Hematopoietic multipotent progenitor cell treated with erythropoietin and hydrocortisone succinate and interleukin-3 and kit ligand, for 15 days (in vitro differentiated cells): ENCODE results near the gene LRMDA.
"Not testable (repeated sequence)": the region's sequence is repeated elsewhere in the genome, so short reads cannot be mapped to it uniquely, and the experiment has no call there.

ENCODE experiments used
- DNase-seq: peaks from one replicate; pipeline ENCODE4 v3.0.0-alpha.2; 2015; ENCODE audit warnings: low spot score

Gene LRMDA

GRCh38 chr10:75613685-75614504 is 182.5 kb downstream of the LRMDA start:
- DNase-seq, result no peak

- no peak for DNase-seq
Measured at GRCh38 chr10:75616076-75616475, 184.7 kb downstream of the LRMDA start.

DNA sequence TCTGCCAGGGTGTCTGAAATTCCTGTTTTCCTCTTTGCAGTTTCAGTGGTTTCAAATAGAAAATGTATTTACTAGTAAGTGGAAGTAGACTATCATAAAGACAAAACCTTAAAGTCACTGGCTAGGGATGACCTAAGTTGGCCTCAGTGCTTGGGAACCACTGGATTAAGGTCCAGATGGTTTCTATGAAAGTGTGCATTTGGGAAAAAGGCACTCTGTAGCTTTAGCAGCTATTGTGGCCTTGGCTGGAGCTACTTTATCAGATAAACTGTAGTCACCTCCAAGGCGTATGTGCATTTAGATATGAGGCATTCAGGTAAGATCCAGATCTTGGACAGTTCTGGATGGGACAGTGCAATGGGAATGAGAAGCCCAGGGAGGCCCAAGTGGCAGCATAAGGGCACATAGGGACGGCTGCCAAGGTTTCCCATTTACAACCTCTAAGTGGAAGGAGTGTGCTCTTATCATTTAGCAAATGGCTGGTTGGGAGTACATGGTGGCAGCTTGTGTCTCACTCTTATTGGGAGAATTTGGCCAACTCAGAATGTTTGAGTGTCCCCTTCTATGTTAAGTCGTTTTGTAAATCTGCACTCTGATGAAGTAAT is 185.6 kb downstream of the LRMDA start:
- DNase-seq, result no peak

- DNase-seq, result no peak
Measured at GRCh38 chr10:75617485-75618155, 186.2 kb downstream of the LRMDA start.

- DNase-seq, result no peak
Measured at GRCh38 chr10:75619635-75620034, 188.2 kb downstream of the LRMDA start.

DNA sequence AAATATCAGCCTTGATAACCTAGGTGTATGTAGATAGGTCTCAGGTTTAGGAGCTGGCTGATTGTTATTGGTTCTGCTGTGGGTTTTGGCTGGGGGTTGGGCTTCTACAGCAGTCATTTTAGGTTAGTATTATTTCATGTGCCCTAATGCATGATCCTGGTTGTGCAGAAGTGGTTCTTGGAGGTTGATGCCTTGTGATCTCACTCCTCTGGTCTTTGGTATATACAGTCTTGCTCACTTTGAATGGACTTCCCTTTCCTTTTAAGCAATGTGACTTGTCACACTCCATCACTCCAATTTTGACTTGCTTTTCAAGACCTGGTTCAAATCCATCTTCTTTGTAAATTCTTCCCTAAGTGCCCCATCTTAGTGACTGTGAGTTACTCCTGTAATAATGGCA is 188.9 kb downstream of the LRMDA start:
- DNase-seq, result no peak

DNA sequence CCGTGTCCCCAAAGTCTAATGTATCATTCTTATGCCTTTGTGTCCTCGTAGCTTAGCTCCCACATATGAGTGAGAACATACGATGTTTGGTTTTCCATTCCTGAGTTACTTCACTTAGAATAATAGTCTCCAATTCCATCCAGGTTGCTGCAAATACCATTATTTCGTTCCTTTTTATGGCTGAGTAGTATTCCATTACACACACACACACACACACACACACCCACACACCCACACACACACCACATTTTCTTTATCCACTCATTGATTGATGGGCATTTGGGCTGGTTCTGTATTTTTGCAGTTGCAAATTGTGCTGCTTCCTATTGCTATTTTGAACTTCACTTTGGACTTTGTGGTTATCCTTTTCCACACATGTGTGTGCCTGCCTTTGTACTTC is 189.6 kb downstream of the LRMDA start:
- DNase-seq, result not testable (repeated sequence)

GRCh38 chr10:75622503-75622902 is 191.1 kb downstream of the LRMDA start:
- no peak for DNase-seq

DNA sequence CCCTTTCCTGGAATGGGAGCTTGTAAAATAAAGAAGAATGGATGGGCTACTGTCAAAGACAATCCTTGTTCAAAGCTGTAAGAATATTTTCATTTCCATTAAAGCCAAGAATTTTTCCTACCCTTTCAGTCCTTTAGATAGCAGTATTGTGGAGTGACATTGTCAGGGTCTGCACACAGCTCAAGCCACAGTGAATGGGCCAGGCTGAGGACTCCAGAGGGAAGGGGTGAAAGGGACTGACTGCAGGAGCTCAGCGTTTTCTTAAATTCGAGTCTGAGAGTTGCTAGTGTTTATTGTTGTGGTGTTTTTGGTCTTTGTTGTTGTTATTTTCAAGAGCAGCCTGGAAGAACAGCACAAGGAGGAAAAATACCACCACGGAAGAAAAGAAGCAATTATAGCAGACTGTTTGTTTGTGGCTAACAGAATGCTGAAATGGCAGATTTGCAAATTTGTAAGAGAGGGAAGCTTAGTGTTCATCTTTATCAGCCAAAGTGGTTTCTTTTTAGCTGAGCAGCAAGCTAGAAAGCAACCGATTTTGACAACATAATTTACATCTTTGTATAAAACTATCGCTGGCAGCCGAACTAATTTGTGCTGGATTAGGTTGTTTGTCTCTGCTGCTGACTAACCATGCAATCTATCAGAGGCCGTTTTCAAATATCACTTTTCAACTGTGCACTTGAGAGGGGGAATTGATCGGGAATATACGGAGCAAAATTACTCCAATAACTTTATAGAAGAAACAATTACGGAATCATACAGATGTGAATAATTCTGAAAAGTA is 192.1 kb downstream of the LRMDA start:
- DNase-seq, result no peak

GRCh38 chr10:75624638-75625037 is 193.2 kb downstream of the LRMDA start:
- no peak for DNase-seq

DNA sequence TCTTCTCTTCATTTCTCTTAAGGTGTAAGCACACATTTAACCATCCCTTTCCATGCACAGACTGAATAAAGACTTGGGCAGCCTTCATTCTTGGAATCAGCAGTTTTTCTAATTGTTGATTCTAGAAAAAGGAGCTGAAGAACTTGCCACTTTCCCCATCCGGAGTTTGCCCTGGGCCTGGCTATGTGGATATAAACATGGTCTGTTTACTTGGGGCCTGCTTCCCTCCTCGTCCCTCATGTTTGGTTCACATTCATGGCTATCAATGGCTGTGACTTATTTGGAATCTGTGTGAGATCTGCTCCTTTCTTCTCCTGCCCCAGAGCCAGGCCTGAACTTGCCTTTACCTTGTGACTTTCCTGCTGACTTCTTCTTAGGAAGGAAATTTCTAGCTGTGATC is 199.3 kb downstream of the LRMDA start:
- DNase-seq, result no peak

DNA sequence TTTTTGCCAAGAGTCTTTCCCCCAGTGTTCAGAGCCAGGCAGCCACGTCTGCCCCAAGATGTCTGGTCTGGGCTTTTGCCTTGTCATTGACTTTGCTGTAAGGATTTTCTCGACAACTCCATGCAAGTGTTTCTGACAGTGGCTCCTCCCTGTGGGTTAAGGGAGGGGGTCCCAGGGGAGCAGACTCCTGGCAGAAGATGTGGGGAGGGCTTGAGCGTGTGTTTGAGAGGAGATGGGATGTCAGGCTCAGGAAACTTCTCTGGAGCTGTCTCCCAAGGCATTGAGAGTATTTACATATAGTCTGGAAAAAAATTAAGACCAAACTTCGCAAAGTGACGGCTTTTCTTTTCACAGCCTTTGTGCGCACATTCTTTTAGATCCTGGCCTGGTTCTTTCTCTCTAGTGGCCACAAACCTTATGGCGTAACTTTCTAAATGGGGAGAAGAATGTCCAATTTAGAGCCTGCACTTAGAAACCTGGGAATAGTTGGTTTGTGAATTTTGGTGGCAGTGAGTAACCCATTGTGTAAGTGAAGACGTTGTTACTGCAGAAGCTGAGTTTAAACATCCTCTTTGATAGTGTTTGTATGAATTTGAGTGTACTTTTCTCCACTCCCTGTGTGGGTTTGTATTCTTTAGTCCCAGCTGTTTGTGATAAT is 201.5 kb downstream of the LRMDA start:
- DNase-seq, result no peak

GRCh38 chr10:75633568-75633967 is 202.1 kb downstream of the LRMDA start:
- no peak for DNase-seq

- no peak for DNase-seq
Measured at GRCh38 chr10:75634947-75635346, 203.5 kb downstream of the LRMDA start.

DNA sequence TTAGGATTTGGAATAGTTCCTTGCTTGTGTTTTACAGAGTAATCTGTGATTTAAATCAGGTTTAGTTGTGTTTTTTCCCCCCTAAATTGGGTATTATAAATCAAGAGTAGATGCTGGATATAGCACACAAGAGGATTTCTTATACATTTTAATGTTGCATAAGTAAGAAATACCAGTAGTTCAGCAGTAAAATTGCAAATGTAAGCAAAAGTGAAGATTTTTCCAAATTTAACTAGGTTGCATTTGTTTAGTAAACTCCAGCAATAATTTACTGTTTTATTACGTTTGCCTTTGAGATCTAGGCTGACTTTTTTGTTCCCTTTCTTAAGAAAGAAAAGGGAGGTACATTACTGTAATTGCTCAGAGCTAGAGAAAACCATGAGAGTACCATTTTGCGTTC is 207.3 kb downstream of the LRMDA start:
- DNase-seq, result no peak

- DNase-seq, result no peak
Measured at GRCh38 chr10:75639736-75640135, 208.3 kb downstream of the LRMDA start.

DNA sequence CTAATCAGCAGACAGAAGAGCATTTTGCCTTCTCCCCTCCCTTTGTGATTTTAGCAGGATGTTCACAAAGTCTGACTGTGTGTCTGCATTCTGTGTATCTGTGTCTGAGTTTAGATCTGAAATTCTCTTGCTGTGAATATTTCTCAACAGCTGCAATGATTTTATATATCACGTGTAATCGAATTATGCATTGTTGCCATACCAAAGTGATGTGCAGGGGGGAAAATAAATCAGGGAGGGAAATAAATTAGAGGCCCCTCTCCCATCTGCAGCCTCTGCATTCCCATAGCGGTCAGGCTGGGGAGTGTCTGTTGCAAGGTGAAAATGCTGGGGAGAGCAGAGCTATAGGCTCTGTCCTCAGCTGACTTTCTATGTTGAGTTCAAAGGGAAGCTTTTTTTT is 209.0 kb downstream of the LRMDA start:
- no peak for DNase-seq

- no peak for DNase-seq
Measured at GRCh38 chr10:75640803-75641202, 209.4 kb downstream of the LRMDA start.

GRCh38 chr10:75643405-75643804 is 212.0 kb downstream of the LRMDA start:
- DNase-seq, result no peak

DNA sequence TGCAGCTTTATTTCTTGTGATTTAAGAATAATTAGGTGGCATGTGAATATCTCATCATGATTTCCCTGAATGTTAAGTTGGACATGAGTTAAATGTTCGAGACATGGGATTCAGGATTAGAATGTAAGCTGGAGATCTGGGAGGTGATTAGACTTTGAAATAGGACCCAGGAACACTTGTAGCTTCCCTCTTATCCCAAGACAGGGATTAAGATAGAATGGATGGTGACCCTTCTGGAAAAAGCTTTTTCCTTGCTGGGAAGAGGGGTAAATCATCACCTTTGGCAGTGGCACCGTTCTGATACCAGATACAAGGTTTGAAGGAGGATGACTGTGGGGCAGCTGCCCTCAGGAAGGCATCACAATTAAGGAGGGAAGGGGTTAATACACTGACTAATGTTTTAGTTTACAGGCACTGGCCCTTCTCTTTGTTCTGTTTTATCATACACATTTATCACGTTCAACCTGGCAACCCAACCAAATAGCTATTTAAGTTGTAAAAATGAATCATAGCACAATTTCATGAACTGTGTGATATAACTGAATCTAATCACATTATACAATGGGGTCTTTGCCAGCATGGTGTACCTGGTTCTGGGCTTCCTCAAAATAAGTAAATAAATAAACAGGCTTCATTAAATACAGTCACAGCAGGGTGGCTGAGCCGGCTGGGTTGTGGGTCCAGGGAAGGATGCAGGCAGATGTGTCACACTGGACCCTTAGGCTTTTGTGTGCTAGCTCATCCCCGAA is 212.7 kb downstream of the LRMDA start:
- DNase-seq, result no peak

GRCh38 chr10:75645704-75646103 is 214.3 kb downstream of the LRMDA start:
- no peak for DNase-seq
